Right atrium auricular region (tissue), 2 donors: ENCODE results near the gene DNAJC12. TPM values are rescaled to one million over a fixed set of nuclear protein-coding genes. Genes with fewer than 3 reads are reported as not detected.

Source experiments
- DNase-seq: peaks from one replicate; pipeline ENCODE4 v3.0.0-alpha.2; 2019; ENCODE audit warnings: low spot score
- H3K27ac ChIP-seq, 2 donors: fragments of 200-600 bp; sonication (generic); 1 replicate in 1 of 2; 2 replicates in 1 of 2; pipeline ENCODE4 v1.5.1; 2016 to 2019
- H3K27me3 ChIP-seq, 2 donors: fragments of 200-600 bp; sonication (generic); one replicate each; pipeline versions ENCODE4 v1.5.1 to v1.6.0; 2017 to 2019
- H3K36me3 ChIP-seq: fragments of 200-600 bp; sonication (generic); one replicate; pipeline ENCODE4 v1.5.1; 2016
- H3K4me1 ChIP-seq, 2 donors: fragments of 200-600 bp; sonication (generic); one replicate each; pipeline versions ENCODE4 v1.5.1 to v1.6.0; 2017 to 2019
- H3K4me3 ChIP-seq, 2 donors: fragments of 200-600 bp; sonication (generic); 1 replicate in 1 of 2; 2 replicates in 1 of 2; pipeline ENCODE4 v1.5.1; 2017 to 2019; ENCODE audit warnings: mild to moderate bottlenecking in 1 of 2, moderate library complexity in 1 of 2
- H3K9me3 ChIP-seq, 2 donors: fragments of 200-600 bp; sonication (generic); one replicate each; pipeline ENCODE4 v1.5.1; 2019
- total RNA-seq, 2 donors: library from RNA; depleted of rRNA; stranded (reverse); fragments of >200 nt; gene quantifications; one replicate each; pipeline ENCODE4 v1.1.0, GENCODE V29; 2016
- TF ChIP-seq, protein P1 (sequence below), 2 donors: fragments of 200-600 bp; sonication (generic); IDR thresholded peaks; one replicate each; pipeline ENCODE4 v1.5.1; 2019; ENCODE audit warnings: antibody characterized with exemption in 2 of 2

DNAJC12 gene
- total RNA-seq, 2 donors from 2014 or later = 2.6 to 6.0 TPM

DNA sequence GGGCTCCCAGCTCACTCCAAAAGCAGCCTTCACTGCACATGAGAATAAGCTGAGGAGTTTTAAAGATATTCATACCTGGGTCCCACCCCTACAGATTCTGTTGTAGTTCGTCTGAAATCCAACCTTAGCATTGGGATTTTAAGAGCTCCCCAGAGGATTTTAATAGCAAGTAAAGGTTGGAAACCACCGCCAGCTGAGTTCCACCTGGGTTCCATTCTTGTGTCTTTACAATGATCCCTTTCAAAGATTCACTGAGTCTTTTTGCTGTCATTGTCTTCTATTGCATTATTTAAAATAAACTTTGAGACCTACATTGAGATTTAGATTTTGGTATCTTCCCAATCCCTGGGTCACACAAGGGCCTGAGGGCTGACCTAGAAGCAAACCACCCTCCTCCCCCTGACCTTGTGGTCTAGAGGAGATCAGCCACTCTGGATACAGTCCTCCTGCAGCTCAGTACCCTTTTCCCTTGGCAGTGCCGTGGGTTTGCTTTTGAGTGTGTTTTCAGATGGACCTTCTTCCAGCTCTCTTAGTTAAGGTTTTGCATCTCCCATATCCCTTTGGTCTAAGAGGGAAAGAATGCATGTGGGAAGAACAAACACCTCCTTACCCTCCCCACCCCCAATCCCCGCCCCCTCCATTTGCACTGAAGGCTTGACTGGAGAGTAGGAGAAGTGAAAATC, 23.9 kb upstream of the DNAJC12 start:
- TF ChIP-seq, protein P1, sequence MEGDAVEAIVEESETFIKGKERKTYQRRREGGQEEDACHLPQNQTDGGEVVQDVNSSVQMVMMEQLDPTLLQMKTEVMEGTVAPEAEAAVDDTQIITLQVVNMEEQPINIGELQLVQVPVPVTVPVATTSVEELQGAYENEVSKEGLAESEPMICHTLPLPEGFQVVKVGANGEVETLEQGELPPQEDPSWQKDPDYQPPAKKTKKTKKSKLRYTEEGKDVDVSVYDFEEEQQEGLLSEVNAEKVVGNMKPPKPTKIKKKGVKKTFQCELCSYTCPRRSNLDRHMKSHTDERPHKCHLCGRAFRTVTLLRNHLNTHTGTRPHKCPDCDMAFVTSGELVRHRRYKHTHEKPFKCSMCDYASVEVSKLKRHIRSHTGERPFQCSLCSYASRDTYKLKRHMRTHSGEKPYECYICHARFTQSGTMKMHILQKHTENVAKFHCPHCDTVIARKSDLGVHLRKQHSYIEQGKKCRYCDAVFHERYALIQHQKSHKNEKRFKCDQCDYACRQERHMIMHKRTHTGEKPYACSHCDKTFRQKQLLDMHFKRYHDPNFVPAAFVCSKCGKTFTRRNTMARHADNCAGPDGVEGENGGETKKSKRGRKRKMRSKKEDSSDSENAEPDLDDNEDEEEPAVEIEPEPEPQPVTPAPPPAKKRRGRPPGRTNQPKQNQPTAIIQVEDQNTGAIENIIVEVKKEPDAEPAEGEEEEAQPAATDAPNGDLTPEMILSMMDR (IDR thresholded peaks at IDR 0.05) = no peak
- Histone ChIP-seq H3K27me3 (no peaks in the 10 kb centered on the region), H3K27ac (no peak overlapping the region), H3K9me3 (no peaks in the 10 kb centered on the region), H3K4me3 (no peak overlapping the region), H3K36me3 (no peaks in the 10 kb centered on the region), H3K4me1 (no peaks in the 10 kb centered on the region)
- DNase-seq = no peak

DNA sequence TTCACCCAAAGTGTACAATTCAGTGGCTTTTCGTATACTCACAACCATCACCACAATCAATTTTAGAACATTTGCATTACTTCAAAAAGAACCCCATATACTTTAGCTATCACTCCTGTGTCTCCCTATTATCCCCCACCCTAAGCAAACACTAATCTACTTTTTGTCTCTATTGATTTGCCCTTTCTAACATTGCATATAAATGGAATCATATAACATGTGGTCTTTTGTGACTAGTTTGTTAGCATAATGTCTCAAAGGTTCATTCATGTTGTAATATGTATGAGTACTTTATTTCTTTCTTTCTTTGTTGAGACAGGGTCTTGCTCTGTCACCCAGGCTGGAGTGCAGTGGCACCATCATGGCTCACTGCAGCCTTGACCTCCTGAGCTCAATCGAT, 21.0 kb upstream of the DNAJC12 start:
- TF ChIP-seq, protein P1 (IDR thresholded peaks at IDR 0.05) = no peak
- Histone ChIP-seq H3K36me3 (no peaks in the 10 kb centered on the region), H3K27me3 (no peaks in the 10 kb centered on the region), H3K9me3 (no peaks in the 10 kb centered on the region), H3K4me1 (no peaks in the 10 kb centered on the region), H3K27ac (no peak overlapping the region), H3K4me3 (no peak overlapping the region)
- no peak for DNase-seq

DNA sequence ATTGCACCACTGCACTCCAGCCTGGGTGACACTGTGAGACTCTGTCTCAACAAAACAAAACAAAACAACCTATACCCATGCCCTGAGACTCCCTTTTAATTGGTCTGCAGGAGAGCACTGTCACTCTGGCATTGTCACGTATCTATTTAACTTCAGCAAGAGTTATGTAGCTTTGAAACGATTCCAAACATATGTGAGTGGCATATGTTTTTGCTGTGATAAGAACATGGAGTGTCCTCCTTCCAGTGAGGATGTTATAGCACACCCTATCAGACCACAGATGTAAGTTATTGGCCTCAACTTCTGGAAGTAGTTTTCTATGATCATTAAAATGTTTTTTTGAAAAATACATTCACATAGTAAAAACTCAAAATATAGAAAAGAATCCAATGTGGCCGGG, 15.5 kb upstream of the DNAJC12 start:
- no peak overlapping the region for H3K4me3 ChIP-seq
- TF ChIP-seq, protein P1 (IDR thresholded peaks at IDR 0.05) = no peak
- no peak for DNase-seq
- H3K4me1 ChIP-seq = peaks cover 0 to 6% of the 10 kb centered on the region in 2 donors
- no peak overlapping the region for H3K27ac ChIP-seq
- H3K36me3 ChIP-seq = no peaks in the 10 kb centered on the region
- H3K27me3 ChIP-seq = no peaks in the 10 kb centered on the region
- no peaks in the 10 kb centered on the region for H3K9me3 ChIP-seq

DNA sequence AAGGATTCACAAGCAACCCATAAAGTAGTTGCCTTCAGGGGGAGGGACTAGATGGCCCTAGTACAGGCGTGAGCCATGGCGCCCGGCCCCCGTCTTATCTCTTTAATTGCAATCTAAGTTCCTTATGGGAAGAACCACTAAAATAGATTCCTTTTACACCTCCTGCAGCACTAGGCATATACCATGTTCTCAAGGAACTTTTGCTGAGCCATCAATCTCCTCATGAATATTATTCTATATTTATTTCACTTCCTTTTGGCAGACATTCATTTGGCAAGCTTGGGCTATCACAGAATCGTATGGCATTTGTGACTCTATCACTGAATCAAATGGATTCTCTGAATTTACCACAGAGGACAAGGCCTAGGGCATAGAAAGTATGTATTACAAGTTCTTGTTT, 14.8 kb upstream of the DNAJC12 start:
- H3K27ac ChIP-seq = no peak overlapping the region
- TF ChIP-seq, protein P1 (IDR thresholded peaks at IDR 0.05) = no peak
- H3K4me1 ChIP-seq = peaks cover 0 to 6% of the 10 kb centered on the region in 2 donors
- DNase-seq = no peak
- H3K4me3 ChIP-seq = no peak overlapping the region
- no peaks in the 10 kb centered on the region for H3K27me3 ChIP-seq
- no peaks in the 10 kb centered on the region for H3K9me3 ChIP-seq
- no peaks in the 10 kb centered on the region for H3K36me3 ChIP-seq

DNA sequence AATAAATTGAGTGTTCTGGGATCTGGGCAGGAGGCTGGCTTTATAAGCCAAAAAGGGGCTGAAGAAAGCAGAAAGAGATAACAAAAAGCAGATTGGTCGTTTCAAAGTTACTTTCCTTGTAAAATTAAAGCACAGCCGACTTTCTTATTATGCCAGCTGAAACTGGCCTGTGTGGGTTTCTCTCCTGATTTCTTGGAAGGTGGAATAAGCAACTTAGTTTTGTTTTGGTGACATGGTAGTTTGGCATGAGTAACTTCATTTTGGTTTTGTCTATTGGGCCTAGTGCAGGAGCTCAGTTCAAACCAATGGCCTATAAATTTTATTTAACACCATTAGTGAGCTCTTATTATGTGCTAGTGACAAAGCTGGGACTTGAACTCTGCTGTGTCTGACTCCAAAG, 13.2 kb upstream of the DNAJC12 start:
- Histone ChIP-seq H3K9me3 (no peaks in the 10 kb centered on the region), H3K27me3 (no peaks in the 10 kb centered on the region), H3K36me3 (no peaks in the 10 kb centered on the region), H3K27ac (no peak overlapping the region), H3K4me1 (peaks cover 0 to 6% of the 10 kb centered on the region in 2 donors), H3K4me3 (no peak overlapping the region)
- DNase-seq = no peak
- TF ChIP-seq, protein P1 (IDR thresholded peaks at IDR 0.05) = no peak
